Astrocyte of the cerebellum (primary cell): ENCODE results near the gene CCDC86.

ENCODE experiments used
- DNase-seq: peaks from one replicate; pipeline ENCODE4 v3.0.0-alpha.2; 2011; ENCODE audit warnings: low read depth
- H3K4me3 ChIP-seq: 2 replicates; pipeline ENCODE4 v1.5.1; 2011; ENCODE audit warnings: mild to moderate bottlenecking, low read depth, low read length, moderate library complexity
- CTCF ChIP-seq: IDR thresholded peaks from 2 replicates; pipeline ENCODE4 v1.5.1; 2012; ENCODE audit warnings: low read length, low read depth, moderate library complexity, mild to moderate bottlenecking; ENCODE audit errors: missing control alignments
- in situ Hi-C: cut with HindIII; loops from 2 replicates; pipeline ENCODE4 v1.10.0; 2017; ENCODE audit warnings: low sequenced_read_pairs

Gene CCDC86

DNA sequence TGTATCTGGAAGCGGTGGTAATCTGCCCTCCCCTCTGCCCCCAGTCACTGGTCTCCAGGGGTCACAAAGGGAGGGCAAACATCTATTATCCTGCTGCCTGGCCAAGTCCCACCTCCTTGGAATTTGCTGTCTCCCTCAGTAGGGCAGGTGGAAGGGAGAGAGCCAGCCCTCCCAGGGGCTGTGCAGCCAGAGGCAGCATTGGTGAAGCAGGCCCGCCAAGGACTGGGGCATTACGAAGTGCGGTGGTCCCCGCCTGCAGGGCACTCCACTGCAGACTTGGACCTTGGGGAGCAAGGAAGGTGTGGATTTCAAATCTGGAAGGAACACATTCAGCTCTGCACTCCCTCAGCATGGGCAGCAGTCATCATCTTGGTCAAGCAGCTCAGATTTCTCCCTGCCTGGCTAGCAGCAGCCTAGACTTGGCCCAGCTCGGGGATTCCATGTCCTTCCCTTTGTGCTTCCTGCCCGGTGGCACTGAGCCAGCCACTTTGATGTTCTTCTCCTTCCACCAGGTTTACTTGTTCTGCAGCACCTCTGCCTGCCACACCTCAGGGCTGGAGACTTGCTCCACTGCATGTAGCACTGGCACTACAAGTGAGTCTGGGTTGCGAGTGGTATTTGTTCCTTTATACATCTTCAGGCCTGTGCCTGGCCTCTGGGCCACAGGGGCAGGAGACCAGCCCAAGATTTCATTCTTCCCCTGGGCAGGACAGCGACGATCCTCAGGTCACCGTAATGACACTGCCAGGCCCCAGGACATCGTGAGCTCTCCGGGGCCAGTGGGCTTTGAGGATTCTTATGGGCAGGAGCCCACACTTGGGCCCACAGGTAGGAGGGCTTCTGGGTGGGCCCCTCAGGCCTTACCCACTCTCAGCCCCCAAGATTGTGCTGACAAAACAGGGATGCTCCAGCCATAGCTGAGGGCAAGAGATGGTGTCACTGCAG lies 32.8 kb downstream of the CCDC86 start:
- in situ Hi-C loops = no loop called here
- H3K4me3 ChIP-seq = no peak overlapping the region
- no peak for TF ChIP-seq CTCF
- no peak for DNase-seq

DNA sequence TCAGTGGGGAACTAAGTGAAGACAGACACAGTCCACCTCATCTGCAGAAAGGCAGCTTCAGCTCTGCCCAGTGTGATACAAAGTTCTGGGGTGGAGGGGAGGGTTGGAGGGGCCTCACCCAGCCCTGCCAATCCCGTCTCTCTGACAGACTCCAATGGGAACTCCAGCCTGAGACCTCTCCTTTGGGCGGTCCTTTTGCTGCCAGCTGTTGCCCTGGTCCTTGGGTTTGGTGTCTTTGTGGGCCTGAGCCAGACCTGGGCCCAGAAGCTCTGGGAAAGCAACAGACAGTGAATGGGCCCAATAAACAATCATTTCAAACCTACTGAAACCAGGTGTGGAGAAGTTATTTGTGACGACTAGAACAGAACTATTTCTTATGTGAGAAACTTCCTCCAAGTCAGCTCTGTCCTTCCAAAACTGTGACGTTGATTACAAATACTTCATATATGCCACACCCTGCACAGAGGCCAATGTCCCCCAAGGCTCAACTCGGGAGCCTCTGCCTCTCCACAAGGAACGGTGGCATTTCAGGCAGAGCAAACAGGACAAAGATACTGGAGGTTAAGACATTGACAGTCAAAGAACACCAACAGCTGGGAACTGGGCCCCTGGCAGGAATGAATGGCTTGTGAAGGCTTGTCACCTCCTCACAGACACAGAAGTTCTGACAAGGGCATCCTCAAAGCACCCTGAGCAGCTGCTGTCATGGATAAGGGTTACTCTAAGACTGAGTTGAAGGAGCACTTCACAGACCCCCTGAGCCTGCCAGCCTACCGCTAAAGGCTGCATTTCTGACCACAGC lies 33.7 kb downstream of the CCDC86 start:
- in situ Hi-C loops = no loop called here
- H3K4me3 ChIP-seq = no peak overlapping the region
- no peak for TF ChIP-seq CTCF
- DNase-seq = no peak

DNA sequence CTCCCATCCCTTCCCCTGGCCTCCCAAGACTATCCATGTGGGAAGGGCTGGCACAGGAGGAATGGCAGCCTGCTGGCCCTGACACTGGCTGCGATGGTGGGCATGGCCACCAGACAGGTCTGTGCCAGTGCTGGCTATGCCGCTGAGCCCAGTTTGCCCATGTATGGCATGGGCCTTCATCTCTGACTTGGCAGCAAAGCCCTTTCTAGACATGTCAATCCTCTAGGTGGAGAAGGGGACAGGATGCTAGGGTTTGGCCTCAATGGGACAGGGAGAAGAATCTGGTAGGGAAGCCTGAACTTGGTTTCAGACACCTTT lies 34.2 kb downstream of the CCDC86 start:
- no peak overlapping the region for H3K4me3 ChIP-seq
- TF ChIP-seq CTCF = no peak
- DNase-seq = no peak
- in situ Hi-C loops = no loop called here

- in situ Hi-C loops = no loop called here
- no peak for TF ChIP-seq CTCF
Measured at GRCh38 chr11:60878245-60879101, 36.6 kb downstream of the CCDC86 start.

DNA sequence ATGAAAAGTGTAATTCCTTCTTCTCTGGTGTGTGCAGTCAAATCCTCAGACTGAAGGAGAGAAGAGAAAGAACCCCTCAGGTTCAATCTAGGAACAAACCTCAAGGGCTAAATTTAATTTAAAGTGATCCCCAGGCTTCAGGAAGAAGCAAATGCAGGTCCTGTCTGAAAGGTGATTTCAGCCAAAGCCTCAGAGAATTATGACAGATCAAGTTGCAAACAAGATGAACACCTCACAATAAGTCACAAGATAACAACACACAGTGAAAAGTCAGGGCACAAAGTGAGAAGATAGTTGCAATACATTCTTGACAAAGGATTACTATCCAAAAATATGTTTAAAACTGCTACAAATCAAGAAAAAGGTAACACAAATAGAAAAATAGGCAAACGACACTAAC lies 37.2 kb downstream of the CCDC86 start:
- DNase-seq = no peak
- in situ Hi-C loops = no loop called here
- H3K4me3 ChIP-seq = no peak overlapping the region
- TF ChIP-seq CTCF = no peak

More at GRCh38 chr11:60878245-60879101, 36.6 kb downstream of the CCDC86 start:
- H3K4me3 ChIP-seq = no peak overlapping the region
- no peak for DNase-seq
